Subcutaneous abdominal adipose tissue (tissue), 5 donors: ENCODE results near the gene RASGRF1.
A peak's percentile ranks its signal among the peaks of the same experiment; 100 is the strongest.

Experiments
- H3K27ac ChIP-seq: one replicate; pipeline ENCODE4 v1.7.0; 2013; ENCODE audit warnings: low read depth, mild to moderate bottlenecking, inconsistent platforms, low read length, moderate library complexity
- H3K27me3 ChIP-seq, 5 donors: one replicate each; pipeline ENCODE4 v1.7.0; 2013; ENCODE audit warnings: low read length in 5 of 5, inconsistent platforms in 1 of 5; ENCODE audit not compliant: control insufficient read depth in 5 of 5, insufficient read depth in 4 of 5
- H3K36me3 ChIP-seq, 5 donors: one replicate each; pipeline ENCODE4 v1.7.0; 2013; ENCODE audit warnings: low read length in 5 of 5; ENCODE audit not compliant: control insufficient read depth in 5 of 5, insufficient read depth in 5 of 5
- H3K4me1 ChIP-seq, 5 donors: one replicate each; pipeline ENCODE4 v1.7.0; 2013; ENCODE audit warnings: low read length in 5 of 5, mild to moderate bottlenecking in 3 of 5, moderate library complexity in 1 of 5; ENCODE audit not compliant: control insufficient read depth in 5 of 5, insufficient read depth in 5 of 5
- H3K4me3 ChIP-seq, 5 donors: one replicate each; pipeline ENCODE4 v1.7.0; 2013; ENCODE audit warnings: low read length in 5 of 5, low read depth in 1 of 5
- H3K9ac ChIP-seq, 5 donors: one replicate each; pipeline ENCODE4 v1.7.0; 2013; ENCODE audit warnings: low read length in 5 of 5, mild to moderate bottlenecking in 4 of 5, moderate library complexity in 3 of 5
- H3K9me3 ChIP-seq, 5 donors: one replicate each; pipeline ENCODE4 v1.7.0; 2013; ENCODE audit warnings: low read length in 5 of 5; ENCODE audit not compliant: control insufficient read depth in 5 of 5
- donor health status: healthy.
- donor health status: healthy.
- donor health status: healthy.
- donor health status: healthy.
- donor health status: healthy.

Gene RASGRF1

GRCh38 chr15:78987556-78988360, 102.8 kb downstream of the RASGRF1 start:
- Histone ChIP-seq H3K9me3 (no peaks in the 10 kb centered on the region), H3K27ac (peak overlapping the region; percentile 18), H3K9ac (no peak overlapping the region), H3K27me3 (peaks cover 0 to 12% (median 0%) of the 10 kb centered on the region in 5 donors), H3K4me1 (peaks cover 5 to 44% (median 22%) of the 10 kb centered on the region in 5 donors), H3K4me3 (no peak overlapping the region), H3K36me3 (no peaks in the 10 kb centered on the region)

DNA sequence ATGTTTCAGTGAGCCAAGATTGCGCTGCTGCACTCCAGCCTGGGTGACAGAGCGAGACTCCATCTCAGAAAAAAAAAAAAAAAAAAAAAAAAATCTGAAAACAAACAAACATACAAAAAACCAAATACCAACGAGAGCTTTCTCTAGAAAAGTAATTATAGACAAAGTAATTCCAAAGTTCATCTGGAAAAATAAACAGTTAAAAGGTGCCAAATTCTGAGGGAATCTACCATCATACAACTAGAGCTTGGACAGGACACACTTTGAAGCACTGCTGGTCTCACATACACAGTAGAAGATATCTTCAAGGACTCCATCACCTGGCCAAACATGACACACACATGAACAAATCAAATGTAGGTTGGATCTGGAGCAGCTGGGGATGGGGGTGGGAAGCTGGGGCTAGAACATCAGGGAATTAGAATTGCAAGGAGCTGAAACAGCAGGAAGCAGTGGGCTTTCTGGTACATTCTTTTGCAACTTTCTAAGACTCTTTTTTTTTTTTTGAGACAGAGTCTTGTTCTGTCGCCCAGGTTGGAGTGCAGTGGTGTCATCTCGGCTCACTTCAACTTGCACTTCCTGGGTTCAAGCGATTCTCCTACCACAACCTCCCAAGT, 104.6 kb downstream of the RASGRF1 start:
- H3K9me3 ChIP-seq: no peaks in the 10 kb centered on the region

GRCh38 chr15:78984041-78984440, 106.5 kb downstream of the RASGRF1 start:
- H3K36me3 ChIP-seq: no peaks in the 10 kb centered on the region
- H3K4me1 ChIP-seq: peaks cover 3 to 50% (median 26%) of the 10 kb centered on the region in 5 donors
- H3K9me3 ChIP-seq: no peaks in the 10 kb centered on the region
- H3K9ac ChIP-seq: peak overlapping the region in 1 of 5 donors; percentile 32
- no peak overlapping the region for H3K4me3 ChIP-seq
- H3K27ac ChIP-seq: no peak overlapping the region
- H3K27me3 ChIP-seq: peaks cover 0 to 3% (median 0%) of the 10 kb centered on the region in 5 donors

More for the DNA sequence above, 104.6 kb downstream of the RASGRF1 start:
- Histone ChIP-seq H3K27ac (no peak overlapping the region), H3K36me3 (no peaks in the 10 kb centered on the region), H3K4me3 (no peak overlapping the region), H3K27me3 (peaks cover 0 to 3% (median 0%) of the 10 kb centered on the region in 5 donors), H3K4me1 (peaks cover 5 to 50% (median 22%) of the 10 kb centered on the region in 5 donors), H3K9ac (no peak overlapping the region)

DNA sequence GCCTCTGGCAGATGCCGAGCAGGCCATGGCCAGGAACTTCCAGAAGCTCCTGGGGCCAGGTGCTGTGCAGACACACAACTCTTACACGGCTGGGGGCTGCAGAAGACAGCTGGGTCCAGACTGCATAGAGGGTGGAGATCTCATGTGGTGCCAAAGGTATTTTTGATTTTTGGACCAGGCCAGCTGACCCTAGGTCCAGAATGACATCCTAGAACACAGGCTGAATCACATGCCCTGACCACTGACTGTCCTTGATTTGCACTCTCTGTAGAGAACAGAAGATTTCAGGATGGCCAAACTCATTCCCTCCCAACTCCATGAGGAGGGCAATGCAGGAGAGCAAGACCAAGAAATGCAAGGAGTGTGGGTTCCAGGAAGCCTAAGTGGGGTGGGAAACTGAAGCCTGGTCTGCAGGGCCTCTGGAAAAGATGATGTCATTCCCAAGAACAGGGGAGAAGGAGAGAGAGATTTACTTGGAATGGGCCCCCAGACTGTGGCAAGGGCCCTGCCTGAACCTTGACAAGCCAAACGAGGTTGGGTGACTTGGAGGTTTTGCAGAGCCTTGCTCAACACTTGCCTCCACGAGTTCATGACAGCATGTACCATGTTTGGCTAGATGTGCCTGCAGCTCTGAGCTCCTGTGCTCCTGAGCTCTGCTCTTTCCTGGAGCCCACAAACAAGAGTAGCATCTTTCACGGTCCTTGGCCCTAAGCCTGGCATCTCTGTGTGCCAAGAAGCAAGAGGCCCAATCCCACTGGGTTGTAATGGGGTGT, 107.2 kb downstream of the RASGRF1 start:
- H3K9ac ChIP-seq: peak overlapping the region in 1 of 5 donors; percentile 32
- no peak overlapping the region for H3K27ac ChIP-seq

DNA sequence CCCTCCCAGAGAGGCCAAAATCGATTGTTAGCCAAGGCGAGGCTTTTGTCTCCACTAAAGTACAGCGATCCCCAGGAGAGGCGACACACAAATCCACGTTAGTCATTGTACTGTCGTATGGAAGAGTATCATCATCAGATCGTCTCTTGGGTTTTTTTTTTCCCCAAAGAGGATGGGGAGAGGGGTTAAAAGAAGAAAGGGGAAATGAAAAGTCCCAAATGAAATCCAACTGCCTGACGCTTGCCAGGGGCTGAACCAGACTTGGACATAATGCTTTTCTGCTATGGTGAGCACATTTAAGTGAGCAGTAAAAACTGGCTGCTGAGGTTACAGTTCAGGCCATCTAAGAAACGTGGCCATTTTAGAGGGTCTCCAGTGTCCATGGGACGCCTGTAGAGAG, 107.8 kb downstream of the RASGRF1 start:
- H3K27me3 ChIP-seq: peaks cover 0 to 2% (median 0%) of the 10 kb centered on the region in 5 donors
- H3K4me3 ChIP-seq: no peak overlapping the region
- no peaks in the 10 kb centered on the region for H3K9me3 ChIP-seq
- peak overlapping the region in 1 of 5 donors; percentile 19 for H3K9ac ChIP-seq
- H3K27ac ChIP-seq: peak overlapping the region; percentile 23
- H3K36me3 ChIP-seq: no peaks in the 10 kb centered on the region
- peaks cover 2 to 40% (median 23%) of the 10 kb centered on the region in 5 donors for H3K4me1 ChIP-seq

More for the DNA sequence above, 107.2 kb downstream of the RASGRF1 start:
- Histone ChIP-seq H3K27me3 (peaks cover 0 to 3% (median 0%) of the 10 kb centered on the region in 5 donors), H3K4me1 (peaks cover 2 to 45% (median 23%) of the 10 kb centered on the region in 5 donors), H3K9me3 (no peaks in the 10 kb centered on the region), H3K36me3 (no peaks in the 10 kb centered on the region), H3K4me3 (no peak overlapping the region)

DNA sequence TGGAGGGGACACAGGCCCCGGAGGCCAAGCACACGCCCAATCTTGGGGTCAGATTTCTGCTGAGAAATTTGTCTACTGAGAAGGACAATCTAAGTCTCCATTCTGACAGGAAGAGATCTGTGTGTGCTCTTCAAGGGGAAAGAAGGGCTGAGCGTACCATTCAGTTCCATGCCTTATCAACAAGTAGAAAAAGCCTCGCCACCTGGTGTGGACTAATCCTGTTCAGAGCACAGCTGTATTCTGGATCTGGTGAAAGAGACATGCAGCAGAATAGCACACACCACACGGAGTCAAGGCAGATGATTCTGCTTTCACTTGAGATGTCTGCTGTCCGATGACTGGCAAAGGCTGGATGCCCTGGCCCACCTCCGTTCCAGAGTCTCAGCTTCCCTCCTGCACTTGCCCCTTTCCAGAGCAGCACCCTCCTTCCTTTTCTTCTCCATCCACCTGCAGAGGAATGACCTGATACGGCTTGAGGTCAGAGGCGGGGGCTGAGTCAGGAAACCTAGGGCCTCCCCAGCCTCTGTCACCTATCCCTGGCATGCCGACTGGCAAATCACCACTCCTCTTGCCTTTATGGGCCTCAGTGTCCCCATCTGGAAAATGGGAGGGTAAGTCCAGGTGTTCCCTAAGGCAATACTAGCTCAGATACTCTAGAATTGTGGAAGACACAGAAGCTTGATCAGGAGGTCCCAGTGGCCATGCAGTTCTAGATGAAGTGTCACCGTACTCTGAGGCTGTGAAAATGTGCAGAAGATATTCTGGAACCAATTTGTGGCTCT, 108.9 kb downstream of the RASGRF1 start:
- H3K9ac ChIP-seq: no peak overlapping the region
- H3K4me1 ChIP-seq: peaks cover 2 to 48% (median 23%) of the 10 kb centered on the region in 5 donors
- H3K27me3 ChIP-seq: peaks cover 0 to 2% (median 0%) of the 10 kb centered on the region in 5 donors
- H3K36me3 ChIP-seq: no peaks in the 10 kb centered on the region
- H3K9me3 ChIP-seq: no peaks in the 10 kb centered on the region
- no peak overlapping the region for H3K4me3 ChIP-seq
- H3K27ac ChIP-seq: no peak overlapping the region

DNA sequence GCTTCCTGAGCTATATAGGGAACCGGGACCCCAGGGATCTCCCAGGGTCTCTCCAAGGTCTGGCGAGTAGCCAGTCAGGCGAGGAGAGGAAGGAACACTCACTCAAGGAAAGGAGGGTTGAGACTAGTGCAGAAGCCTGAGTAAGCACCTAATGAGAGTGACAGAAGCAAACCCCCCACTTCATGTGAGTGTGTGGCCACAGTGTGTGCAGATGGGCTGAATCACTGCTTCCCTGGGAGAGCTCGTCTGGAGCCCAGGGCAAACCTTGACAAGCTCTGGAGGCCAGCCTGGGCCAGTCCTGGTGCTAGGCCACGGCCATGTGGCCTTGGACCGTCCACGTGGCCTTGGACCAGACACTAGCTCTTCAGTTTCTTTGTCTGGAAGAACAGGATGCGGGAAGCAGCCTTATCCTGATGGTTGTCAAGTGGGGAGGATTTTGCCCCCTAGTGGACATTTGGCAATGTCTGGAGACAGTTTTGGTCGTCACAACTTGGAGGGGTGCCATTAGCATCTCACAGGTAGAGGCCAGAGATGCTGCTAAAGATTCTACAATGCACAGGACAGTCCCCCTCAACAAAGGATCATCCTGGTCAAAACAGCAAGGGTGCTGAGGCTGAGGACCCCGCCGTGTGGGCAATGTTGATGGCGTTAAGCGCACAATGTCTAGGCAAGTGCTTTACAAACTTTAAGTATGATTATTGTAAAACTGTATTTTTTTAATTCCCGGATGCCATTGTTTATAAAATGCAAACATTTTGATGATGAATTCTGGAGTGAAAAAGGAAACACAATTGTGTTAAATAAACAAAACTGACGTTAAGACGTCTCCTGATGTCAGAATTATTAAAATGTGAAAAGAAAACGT, 110.9 kb downstream of the RASGRF1 start:
- H3K27ac ChIP-seq: no peak overlapping the region
- no peak overlapping the region for H3K4me3 ChIP-seq

DNA sequence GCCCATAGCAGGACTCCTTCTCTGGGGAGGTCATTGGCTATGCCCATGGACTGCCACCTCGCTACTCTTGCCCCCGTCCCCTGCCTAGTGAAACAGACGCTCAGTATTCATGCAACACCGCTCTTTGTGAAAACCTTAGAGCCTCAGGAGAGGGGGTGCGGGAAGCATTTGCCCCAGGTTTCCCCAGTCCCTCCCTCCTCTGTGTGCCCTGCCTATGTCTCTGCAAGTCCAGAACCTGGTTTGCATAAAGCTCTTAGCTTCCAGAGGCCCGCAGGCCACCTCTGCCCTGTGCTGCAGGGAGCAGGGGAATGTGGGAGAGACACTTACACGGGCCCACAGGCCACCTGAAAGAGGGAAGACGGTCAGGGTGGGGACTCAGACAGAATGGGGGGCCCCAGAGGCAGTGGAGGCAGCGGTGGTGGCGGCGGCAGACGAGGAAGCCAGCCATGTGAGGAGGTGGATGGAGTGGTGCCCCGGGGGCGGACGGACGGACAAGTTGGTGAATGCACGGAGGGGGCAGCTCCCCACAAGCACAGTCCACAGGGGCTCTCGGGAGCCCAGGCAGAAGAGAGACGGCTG, 111.9 kb downstream of the RASGRF1 start:
- Histone ChIP-seq H3K9ac (no peak overlapping the region), H3K27ac (no peak overlapping the region), H3K4me3 (no peak overlapping the region), H3K9me3 (no peaks in the 10 kb centered on the region), H3K27me3 (no peaks in the 10 kb centered on the region), H3K4me1 (peaks cover 2 to 48% (median 22%) of the 10 kb centered on the region in 5 donors), H3K36me3 (no peaks in the 10 kb centered on the region)

More for the DNA sequence above, 110.9 kb downstream of the RASGRF1 start:
- Histone ChIP-seq H3K9me3 (no peaks in the 10 kb centered on the region), H3K36me3 (no peaks in the 10 kb centered on the region), H3K27me3 (peaks cover 0 to 2% (median 0%) of the 10 kb centered on the region in 5 donors), H3K4me1 (peaks cover 2 to 50% (median 23%) of the 10 kb centered on the region in 5 donors), H3K9ac (peak overlapping the region in 1 of 5 donors; percentile 11)
